ENCODE results near the gene UBAP1L.

Gene UBAP1L

DNA sequence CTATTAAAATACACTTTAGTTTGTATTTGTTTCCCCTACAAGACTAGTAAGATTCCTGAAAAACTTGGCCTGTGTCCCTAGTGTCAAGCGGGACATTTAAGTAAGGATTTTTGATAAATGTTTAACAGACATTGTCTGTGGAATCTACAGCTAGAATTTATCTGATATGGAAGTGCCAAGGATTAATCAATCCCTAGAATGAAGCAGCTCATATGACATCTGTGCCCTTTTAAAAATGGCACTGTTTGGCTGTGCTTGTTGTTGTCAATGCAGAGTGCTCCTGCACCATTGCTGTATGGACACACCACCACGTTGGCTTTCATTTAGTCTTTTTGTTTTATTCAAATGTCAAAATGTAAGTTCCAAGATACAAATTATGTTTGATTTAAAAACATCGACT, 32.9 kb upstream of the UBAP1L start:
- TF ChIP-seq TEAD4 (IDR thresholded peaks at IDR 0.05), result no peak

GRCh38 chr15:65146438-65146837, 31.4 kb upstream of the UBAP1L start:
- TF ChIP-seq, protein P1, sequence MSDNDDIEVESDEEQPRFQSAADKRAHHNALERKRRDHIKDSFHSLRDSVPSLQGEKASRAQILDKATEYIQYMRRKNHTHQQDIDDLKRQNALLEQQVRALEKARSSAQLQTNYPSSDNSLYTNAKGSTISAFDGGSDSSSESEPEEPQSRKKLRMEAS (IDR thresholded peaks at IDR 0.05), result no peak
- TF ChIP-seq EGR1 (IDR thresholded peaks at IDR 0.05), result no peak
- TF ChIP-seq CREB1 (IDR thresholded peaks at IDR 0.05; ENCODE audit: low read depth), result no peak
- TF ChIP-seq, protein P2, sequence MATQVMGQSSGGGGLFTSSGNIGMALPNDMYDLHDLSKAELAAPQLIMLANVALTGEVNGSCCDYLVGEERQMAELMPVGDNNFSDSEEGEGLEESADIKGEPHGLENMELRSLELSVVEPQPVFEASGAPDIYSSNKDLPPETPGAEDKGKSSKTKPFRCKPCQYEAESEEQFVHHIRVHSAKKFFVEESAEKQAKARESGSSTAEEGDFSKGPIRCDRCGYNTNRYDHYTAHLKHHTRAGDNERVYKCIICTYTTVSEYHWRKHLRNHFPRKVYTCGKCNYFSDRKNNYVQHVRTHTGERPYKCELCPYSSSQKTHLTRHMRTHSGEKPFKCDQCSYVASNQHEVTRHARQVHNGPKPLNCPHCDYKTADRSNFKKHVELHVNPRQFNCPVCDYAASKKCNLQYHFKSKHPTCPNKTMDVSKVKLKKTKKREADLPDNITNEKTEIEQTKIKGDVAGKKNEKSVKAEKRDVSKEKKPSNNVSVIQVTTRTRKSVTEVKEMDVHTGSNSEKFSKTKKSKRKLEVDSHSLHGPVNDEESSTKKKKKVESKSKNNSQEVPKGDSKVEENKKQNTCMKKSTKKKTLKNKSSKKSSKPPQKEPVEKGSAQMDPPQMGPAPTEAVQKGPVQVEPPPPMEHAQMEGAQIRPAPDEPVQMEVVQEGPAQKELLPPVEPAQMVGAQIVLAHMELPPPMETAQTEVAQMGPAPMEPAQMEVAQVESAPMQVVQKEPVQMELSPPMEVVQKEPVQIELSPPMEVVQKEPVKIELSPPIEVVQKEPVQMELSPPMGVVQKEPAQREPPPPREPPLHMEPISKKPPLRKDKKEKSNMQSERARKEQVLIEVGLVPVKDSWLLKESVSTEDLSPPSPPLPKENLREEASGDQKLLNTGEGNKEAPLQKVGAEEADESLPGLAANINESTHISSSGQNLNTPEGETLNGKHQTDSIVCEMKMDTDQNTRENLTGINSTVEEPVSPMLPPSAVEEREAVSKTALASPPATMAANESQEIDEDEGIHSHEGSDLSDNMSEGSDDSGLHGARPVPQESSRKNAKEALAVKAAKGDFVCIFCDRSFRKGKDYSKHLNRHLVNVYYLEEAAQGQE (IDR thresholded peaks at IDR 0.05; ENCODE audit: low read depth), result no peak
- TF ChIP-seq CEBPB (IDR thresholded peaks at IDR 0.05), result no peak
- TF ChIP-seq TCF12 (IDR thresholded peaks at IDR 0.05; ENCODE audit: low read depth), result no peak
- TF ChIP-seq USF1 (IDR thresholded peaks at IDR 0.05), result no peak
- TF ChIP-seq RAD21 (IDR thresholded peaks at IDR 0.05; ENCODE audit: low read depth), result no peak
- TF ChIP-seq NFIC (IDR thresholded peaks at IDR 0.05), result no peak
- no peak for TF ChIP-seq YY1 (IDR thresholded peaks at IDR 0.05; ENCODE audit: low read depth)
- TF ChIP-seq ZBTB7A (IDR thresholded peaks at IDR 0.05; ENCODE audit: low read depth), result no peak
- TF ChIP-seq EP300 (IDR thresholded peaks at IDR 0.05; ENCODE audit: borderline replicate concordance), result no peak

GRCh38 chr15:65134538-65134937, 19.5 kb upstream of the UBAP1L start:
- TF ChIP-seq FOXM1 (IDR thresholded peaks at IDR 0.05; ENCODE audit: borderline replicate concordance, low read depth), result no peak

- peak; percentile 92 for TF ChIP-seq TAF1 (IDR thresholded peaks at IDR 0.05; ENCODE audit: low read depth)
- peak; percentile 87 for TF ChIP-seq CREB1 (IDR thresholded peaks at IDR 0.05; ENCODE audit: low read depth)
- TF ChIP-seq, protein P1 (IDR thresholded peaks at IDR 0.05), result peak; percentile 41; the same call in 1 of the 2 replicates
- TF ChIP-seq USF1 (IDR thresholded peaks at IDR 0.05), result no peak
- TF ChIP-seq EGR1 (IDR thresholded peaks at IDR 0.05), result peak; percentile 78
- peak; percentile 51; the same call in 1 of the 2 replicates for TF ChIP-seq YY1 (IDR thresholded peaks at IDR 0.05; ENCODE audit: low read depth)
- no peak for TF ChIP-seq NFIC (IDR thresholded peaks at IDR 0.05)
- peak; percentile 45; the same call in 1 of the 2 replicates for TF ChIP-seq TEAD4 (IDR thresholded peaks at IDR 0.05)
- TF ChIP-seq ZBTB7A (IDR thresholded peaks at IDR 0.05; ENCODE audit: low read depth), result peak; percentile 74; the same call in 1 of the 2 replicates
- no peak for TF ChIP-seq EP300 (IDR thresholded peaks at IDR 0.05; ENCODE audit: borderline replicate concordance)
- no peak for TF ChIP-seq TCF12 (IDR thresholded peaks at IDR 0.05; ENCODE audit: low read depth)
These were observed 18.7 kb upstream of the UBAP1L start, which contains the start of gene PDCD7 for GRCh38 chr15:65133548-65134200. PDCD7 (minus strand) TSS chr15:65133808; CDS start chr15:65133781, 27 bp downstream.

- TF ChIP-seq, protein P1 (IDR thresholded peaks at IDR 0.05), result peak; percentile 26; the same call in 1 of the 2 replicates
- TF ChIP-seq NFIC (IDR thresholded peaks at IDR 0.05), result no peak
These were observed 18.0 kb upstream of the UBAP1L start for GRCh38 chr15:65132878-65133547.

DNA sequence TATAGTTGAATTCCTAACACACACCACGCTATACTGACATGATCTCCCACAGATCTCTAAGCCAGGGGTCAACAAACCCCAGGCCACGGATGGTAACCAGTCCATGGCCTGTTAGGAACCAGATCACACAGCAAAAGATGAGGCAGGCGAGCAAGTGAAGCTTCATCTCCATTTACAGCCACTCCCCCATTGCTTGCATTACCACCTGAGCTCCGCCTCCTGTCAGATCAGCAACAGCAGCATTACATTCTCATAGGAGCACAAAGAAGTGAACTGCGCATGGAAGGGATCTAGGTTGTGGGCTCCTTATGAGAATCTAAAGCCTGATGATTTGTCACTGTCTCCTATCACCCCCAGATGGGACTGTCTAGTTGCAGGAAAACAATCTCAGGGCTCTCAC, 15.9 kb upstream of the UBAP1L start:
- no peak for TF ChIP-seq FOXM1 (IDR thresholded peaks at IDR 0.05; ENCODE audit: borderline replicate concordance, low read depth)
- no peak for TF ChIP-seq TCF12 (IDR thresholded peaks at IDR 0.05; ENCODE audit: low read depth)
- TF ChIP-seq TEAD4 (IDR thresholded peaks at IDR 0.05), result no peak

- TF ChIP-seq, protein P2 (IDR thresholded peaks at IDR 0.05; ENCODE audit: low read depth), result no peak
- TF ChIP-seq ZBTB7A (IDR thresholded peaks at IDR 0.05; ENCODE audit: low read depth) (no peak), EP300 (IDR thresholded peaks at IDR 0.05; ENCODE audit: borderline replicate concordance) (no peak), TEAD4 (IDR thresholded peaks at IDR 0.05) (no peak), TCF12 (IDR thresholded peaks at IDR 0.05; ENCODE audit: low read depth) (no peak), NFIC (IDR thresholded peaks at IDR 0.05) (no peak), RAD21 (IDR thresholded peaks at IDR 0.05; ENCODE audit: low read depth) (no peak), FOXM1 (IDR thresholded peaks at IDR 0.05; ENCODE audit: borderline replicate concordance, low read depth) (no peak), CREB1 (IDR thresholded peaks at IDR 0.05; ENCODE audit: low read depth) (no peak), YY1 (IDR thresholded peaks at IDR 0.05; ENCODE audit: low read depth) (no peak), EGR1 (IDR thresholded peaks at IDR 0.05) (no peak), CEBPB (IDR thresholded peaks at IDR 0.05) (no peak), TAF1 (IDR thresholded peaks at IDR 0.05; ENCODE audit: low read depth) (no peak), USF1 (IDR thresholded peaks at IDR 0.05) (no peak)
- TF ChIP-seq, protein P1 (IDR thresholded peaks at IDR 0.05), result no peak
These were observed 542 bp upstream of the UBAP1L start for GRCh38 chr15:65115542-65115941.
